ENCODE results near the gene MRPS22.
"Not testable (repeated sequence)": the region's sequence is repeated elsewhere in the genome, so short reads cannot be mapped to it uniquely, and the experiment has no call there.

The MRPS22 gene

GRCh38 chr3:139311557-139311956 is 32.3 kb upstream of the MRPS22 start:
- no peak for DNase-seq (ENCODE audit: low read depth in 2 of 2)

GRCh38 chr3:139312416-139312815 is 31.4 kb upstream of the MRPS22 start:
- no peak for DNase-seq (ENCODE audit: low read depth in 2 of 2)

GRCh38 chr3:139312959-139313358 is 30.9 kb upstream of the MRPS22 start:
- no peak for DNase-seq (ENCODE audit: low read depth in 2 of 2)

DNA sequence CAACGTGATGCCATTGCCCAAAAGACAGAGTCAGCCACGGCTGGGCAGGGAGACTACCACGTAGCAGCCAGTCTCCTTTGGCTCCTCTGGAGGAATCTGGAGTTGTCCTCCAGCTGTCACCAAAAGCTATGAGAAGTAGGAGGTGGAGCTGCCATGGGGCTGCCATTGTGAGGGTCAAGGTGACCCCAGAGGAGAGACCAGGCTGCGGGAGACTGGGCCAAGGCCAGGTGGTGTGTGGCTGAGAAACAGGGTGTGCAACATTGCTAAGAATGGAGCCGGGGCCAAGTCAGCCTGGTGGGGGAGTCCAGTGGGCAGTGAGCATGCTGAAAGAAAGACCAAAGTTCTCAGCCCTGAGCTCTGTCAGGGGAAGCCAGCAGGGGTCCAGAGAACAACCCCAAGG is 29.9 kb upstream of the MRPS22 start:
- DNase-seq (ENCODE audit: low read depth in 2 of 2) = no peak

DNA sequence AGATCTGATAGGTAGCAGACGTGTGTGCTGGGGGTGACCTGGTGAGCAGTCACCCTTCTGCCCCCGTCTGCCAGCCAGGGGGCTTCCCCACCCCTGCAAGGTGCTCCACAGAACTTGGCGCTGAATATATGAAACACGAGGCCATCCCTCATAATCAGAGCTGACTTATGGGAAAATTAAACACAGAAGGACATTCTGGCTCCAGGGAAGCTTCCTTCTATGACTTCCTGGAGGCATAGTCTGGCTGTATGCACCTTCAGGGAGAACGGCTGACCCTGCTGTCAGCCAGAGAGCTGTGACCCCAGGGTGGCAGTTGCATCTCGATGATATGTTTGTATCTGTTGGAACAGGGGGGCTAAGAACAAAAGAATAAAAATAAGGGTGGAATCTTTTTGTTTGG is 26.6 kb upstream of the MRPS22 start:
- DNase-seq (ENCODE audit: low read depth in 2 of 2) = no peak

DNA sequence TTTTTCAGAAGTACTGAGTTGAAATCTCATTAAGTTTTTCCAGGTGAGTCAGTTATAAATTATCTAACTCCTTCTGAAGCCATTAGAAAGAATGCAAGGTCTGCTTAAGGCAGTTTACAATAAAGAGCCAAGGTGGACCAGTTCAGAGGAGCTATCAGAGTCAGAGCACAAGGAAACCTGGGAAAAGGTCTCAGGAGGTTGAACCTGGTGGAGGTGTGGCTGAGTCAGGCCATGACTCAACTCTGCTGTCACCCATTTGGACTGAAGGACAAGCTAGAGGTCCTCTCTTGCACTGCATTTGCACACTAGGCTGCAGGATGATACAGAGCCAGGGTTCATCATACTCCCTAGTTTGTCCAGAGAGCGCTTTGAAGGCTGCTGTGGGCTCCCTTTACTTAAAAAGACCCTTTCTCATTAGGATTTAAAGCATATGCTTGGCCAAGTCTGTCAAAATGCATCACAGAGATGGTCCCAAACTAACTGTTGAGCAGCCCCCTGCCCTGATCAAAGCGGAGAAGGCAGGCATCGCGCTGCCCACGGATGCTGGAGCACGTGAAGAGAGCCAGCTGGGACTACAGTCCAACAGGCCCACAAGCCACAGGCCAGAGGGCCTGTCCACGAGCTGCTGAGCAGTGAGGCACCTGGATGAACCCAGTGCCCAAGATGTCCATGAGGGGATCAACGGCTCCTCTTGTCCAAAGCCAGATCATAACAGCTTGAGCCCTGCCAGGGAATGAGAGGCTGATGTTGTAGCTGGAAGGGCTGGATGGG is 26.0 kb upstream of the MRPS22 start:
- DNase-seq (ENCODE audit: low read depth in 2 of 2) = no peak

DNA sequence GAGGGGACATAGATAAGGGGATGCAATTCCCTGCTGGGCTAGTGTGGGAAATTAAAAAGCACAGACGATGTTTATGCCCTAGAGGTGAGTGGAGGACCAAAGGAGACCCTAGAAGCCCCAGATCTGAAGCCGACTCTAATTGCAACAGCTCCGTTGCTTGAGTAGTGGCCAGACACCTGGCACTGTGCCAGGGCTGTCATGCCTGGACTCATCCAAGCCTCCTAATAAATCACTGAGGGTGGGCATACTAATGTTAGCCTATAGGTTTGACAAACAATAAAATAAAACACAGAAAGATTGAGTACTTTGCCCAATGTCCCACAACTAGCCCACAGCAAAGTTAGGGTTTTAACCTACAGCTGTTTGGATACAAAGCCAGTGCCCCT is 25.4 kb upstream of the MRPS22 start:
- no peak for DNase-seq (ENCODE audit: low read depth in 2 of 2)

DNA sequence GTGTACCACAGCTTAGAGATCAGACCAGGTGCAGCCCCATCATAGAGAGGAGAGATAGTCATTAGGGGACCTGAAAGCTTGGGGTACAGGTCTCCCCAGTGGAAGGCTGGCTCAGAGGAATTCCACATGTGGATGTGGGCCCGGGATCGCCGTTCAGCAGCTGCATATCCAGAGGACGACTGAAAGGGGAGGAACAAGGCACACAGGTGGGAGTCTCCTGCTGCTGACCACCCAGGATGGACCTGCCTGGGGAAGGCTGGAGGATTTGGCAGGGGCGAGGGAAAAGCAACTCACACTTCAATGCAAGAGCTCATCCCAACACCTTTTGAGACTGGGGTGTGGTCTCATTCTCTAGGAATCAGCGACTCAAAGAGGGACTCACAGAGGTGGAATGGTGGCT is 25.0 kb upstream of the MRPS22 start:
- DNase-seq (ENCODE audit: low read depth in 2 of 2) = no peak

GRCh38 chr3:139319428-139320402 is 24.1 kb upstream of the MRPS22 start:
- no peak for DNase-seq (ENCODE audit: low read depth in 2 of 2)

DNA sequence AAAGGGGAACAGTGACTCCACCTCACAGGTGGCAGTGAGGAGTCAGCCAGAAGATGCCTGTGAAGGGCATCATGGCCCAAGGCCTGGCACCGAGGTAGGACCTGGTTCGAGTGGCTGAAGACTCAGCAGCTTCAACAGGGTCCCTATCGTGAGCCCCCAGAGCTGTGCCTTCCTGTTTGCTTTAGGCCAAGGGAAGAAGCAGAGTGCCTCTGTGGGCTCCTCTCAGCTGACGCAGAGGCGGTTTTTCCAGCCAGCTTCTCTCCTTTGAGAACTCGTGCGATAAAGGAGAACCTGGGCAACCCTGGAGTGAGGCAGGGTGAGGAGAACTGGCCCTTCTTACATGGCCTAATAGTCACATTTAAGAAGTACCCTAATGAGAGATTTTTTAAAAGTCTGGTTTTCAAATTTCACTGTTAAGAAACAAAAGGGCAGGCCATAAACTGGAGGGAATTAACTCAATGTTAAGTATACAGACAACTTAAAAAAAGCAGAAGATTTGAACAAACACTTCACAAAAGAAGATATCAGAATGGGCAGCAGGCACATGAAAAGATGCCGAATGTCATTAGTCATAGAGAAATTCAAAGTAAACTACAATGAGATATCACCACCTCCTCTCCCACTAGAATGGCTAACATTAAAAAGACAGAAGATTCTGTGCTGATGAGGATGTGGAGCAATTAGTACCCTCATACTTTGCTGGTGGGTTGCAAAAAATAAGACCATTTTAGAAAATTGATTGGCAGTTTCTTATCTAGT is 23.1 kb upstream of the MRPS22 start:
- DNase-seq (ENCODE audit: low read depth in 2 of 2) = no peak

- DNase-seq (ENCODE audit: low read depth in 2 of 2) = no peak
Measured at GRCh38 chr3:139322346-139322745, 21.5 kb upstream of the MRPS22 start.

GRCh38 chr3:139323146-139323545 is 20.7 kb upstream of the MRPS22 start:
- DNase-seq (ENCODE audit: low read depth in 2 of 2) = no peak

DNA sequence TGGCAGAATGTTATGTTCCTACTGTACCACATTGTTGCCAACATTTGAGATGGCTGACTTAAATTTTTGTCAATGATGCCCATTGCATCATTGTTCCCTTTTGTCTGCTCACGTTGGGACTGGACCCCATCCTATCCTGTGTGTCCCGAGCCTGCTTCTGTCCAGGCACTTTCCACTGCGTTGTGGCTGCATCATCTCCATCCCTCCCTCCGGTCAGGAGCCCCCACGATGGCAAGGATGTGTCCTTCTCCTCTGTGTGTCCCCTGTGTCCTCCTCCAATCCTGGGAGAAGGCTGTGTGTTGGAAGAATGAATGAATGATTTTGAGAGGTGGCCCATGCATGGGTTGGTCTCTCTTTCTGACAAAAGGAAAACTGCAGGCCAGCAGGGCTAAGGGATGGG is 19.4 kb upstream of the MRPS22 start:
- DNase-seq (ENCODE audit: low read depth in 2 of 2) = no peak

DNA sequence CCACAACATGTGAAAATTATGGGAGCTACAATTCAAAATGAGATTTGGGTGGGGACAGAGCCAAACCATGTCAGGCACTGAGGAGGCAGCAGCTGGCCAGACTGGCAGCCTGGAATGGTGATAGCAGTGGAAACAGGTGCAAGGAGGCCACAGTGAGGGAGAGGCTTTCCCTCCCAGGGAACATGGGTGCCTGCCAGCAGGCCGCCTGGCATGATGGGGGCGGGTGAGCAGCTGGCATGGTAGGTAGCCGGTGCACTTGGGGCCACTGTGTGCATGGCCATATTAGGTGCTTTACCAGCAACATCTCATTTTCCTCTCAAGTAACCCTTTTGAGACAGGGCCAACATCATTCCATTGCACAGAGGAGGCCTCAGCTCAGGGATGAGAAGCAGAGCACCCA is 18.3 kb upstream of the MRPS22 start:
- DNase-seq (ENCODE audit: low read depth in 2 of 2) = no peak

- DNase-seq (ENCODE audit: low read depth in 2 of 2) = no peak
Measured at GRCh38 chr3:139326131-139326530, 17.7 kb upstream of the MRPS22 start.

DNA sequence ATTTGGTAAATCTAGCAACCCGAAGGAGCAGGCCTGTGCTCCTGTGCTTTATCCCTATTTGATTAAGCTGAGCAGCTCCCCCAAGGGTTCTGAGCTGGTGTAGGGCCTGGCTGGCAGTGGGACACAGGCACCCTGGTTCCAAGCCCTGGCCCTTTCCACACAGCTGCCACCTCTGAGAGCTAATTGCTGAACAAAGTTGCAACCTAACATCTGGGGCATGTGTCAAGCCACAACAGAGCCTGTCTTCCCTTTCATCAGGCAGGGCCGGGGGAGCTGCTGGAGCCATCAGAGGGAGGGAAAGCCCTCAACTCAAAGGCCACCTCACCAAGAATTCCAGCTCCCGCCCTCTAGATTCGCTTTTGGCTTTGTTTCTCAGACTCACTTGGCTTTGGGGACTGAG is 17.1 kb upstream of the MRPS22 start:
- DNase-seq (ENCODE audit: low read depth in 2 of 2) = no peak

- DNase-seq (ENCODE audit: low read depth in 2 of 2) = no peak
Measured at GRCh38 chr3:139327231-139327630, 16.6 kb upstream of the MRPS22 start.

DNA sequence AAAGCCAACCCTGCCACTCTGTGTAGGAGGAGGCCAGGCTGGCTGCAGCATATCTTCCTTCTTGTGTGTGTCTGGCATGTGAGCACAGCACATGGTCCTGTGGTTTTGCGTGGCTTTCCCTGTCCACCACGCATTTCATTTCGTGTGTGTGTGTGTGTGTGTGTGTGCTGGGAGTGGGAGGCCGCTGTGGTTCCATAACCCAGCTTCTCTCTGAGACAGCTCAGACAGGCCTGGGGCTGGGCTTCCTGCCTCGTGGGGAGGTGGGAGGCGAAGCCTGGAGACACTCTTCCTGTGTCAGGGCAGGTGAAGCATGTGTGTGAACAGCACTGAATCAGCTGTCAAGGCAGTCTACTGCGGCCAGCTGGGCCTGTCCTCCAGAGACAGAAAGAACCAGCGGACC is 16.0 kb upstream of the MRPS22 start:
- DNase-seq (ENCODE audit: low read depth in 2 of 2) = no peak

GRCh38 chr3:139328356-139328755 is 15.5 kb upstream of the MRPS22 start:
- DNase-seq (ENCODE audit: low read depth in 2 of 2) = no peak

GRCh38 chr3:139329364-139329850 is 14.4 kb upstream of the MRPS22 start:
- peak; percentile 75 to 76 for DNase-seq (ENCODE audit: low read depth in 2 of 2)

DNA sequence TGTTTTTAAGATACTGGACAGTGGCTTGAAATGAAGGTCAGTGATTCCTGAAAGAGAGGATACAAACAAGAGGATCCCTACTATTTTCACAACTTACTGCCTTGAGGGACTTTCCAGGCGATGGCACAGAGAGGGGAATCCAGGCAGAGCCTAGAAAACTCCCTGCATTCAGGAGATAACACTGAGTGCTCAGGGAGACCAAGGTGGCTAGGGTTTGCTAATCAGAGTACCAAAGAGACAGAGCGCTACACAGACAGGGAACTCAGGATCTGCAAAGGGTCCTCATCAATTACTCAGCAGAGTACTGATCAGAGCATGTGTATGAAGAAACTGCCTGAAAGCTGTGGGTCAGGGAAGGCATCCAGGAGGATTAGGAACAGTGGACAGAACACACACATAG is 11.7 kb upstream of the MRPS22 start:
- DNase-seq (ENCODE audit: low read depth in 2 of 2) = no peak

DNA sequence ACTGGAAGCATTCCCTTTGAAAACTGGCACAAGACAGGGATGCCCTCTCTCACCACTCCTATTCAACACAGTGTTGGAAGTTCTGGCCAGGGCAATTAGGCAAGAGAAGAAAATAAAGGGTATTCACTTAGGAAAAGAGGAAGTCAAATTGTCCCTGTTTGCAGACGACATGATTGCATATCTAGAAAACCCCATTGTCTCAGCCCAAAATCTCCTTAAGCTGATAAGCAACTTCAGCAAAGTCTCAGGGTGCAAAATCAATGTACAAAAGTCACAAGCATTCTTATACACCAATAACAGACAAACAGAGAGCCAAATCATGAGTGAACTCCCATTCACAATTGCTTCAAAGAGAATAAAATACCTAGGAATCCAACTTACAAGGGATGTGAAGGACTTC is 9.1 kb upstream of the MRPS22 start:
- DNase-seq (ENCODE audit: low read depth in 2 of 2) = not testable (repeated sequence)
